DOHH2 (cell line): ENCODE data around the gene RAET1L.

ENCODE experiments used
- CTCF ChIP-seq: fragments of 200-600 bp; sonication (generic); IDR thresholded peaks from one replicate; pipeline ENCODE4 v1.5.1; 2014; ENCODE audit warnings: antibody characterized with exemption, mild to moderate bottlenecking, low read depth, low read length; ENCODE audit not compliant: poor library complexity, severe bottlenecking
- EZH2phosphoT487 ChIP-seq: fragments of 200-600 bp; sonication (generic); IDR thresholded peaks from 2 replicates; pipeline ENCODE4 v1.6.1; 2017; ENCODE audit warnings: borderline replicate concordance, mild to moderate bottlenecking, antibody characterized with exemption, low read length, moderate library complexity, mixed read lengths

GRCh38 chr6:150005761-150006651 is 19.3 kb downstream of the RAET1L start:
- no peak for TF ChIP-seq CTCF
- TF ChIP-seq EZH2phosphoT487, result no peak
